DND-41 (cell line): Measurements from ENCODE around the gene OR2M5.

Experiments
- ATAC-seq: fragments of 200-7000 bp; cut with Tn5 transposase; 3 replicates; pipeline ENCODE4 v1.9.1; 2021; ENCODE audit warnings: low read depth; ENCODE audit not compliant: insufficient read depth
- DNase-seq: peaks from one replicate; pipeline ENCODE4 v3.0.0-alpha.2; 2020
- H2AFZ ChIP-seq: 2 replicates; pipeline ENCODE4 v1.6.0; 2012; ENCODE audit warnings: low read depth, low read length
- H3K27ac ChIP-seq: 2 replicates; pipeline ENCODE4 v1.5.1; 2012; ENCODE audit warnings: low read length, inconsistent platforms
- H3K27me3 ChIP-seq: fragments of 200-600 bp; sonication (generic); 2 replicates; pipeline ENCODE4 v1.6.0; 2012; ENCODE audit warnings: low read length, mild to moderate bottlenecking, inconsistent platforms; ENCODE audit not compliant: insufficient read depth, poor library complexity
- H3K36me3 ChIP-seq: 2 replicates; pipeline ENCODE4 v1.5.1; 2012; ENCODE audit warnings: low read length, inconsistent platforms; ENCODE audit not compliant: insufficient read depth
- H3K4me1 ChIP-seq: 2 replicates; pipeline ENCODE4 v1.5.1; 2012; ENCODE audit warnings: mild to moderate bottlenecking, low read length; ENCODE audit not compliant: insufficient read depth
- H3K4me2 ChIP-seq: 2 replicates; pipeline ENCODE4 v1.6.0; 2012; ENCODE audit warnings: mild to moderate bottlenecking, moderate library complexity, low read length, inconsistent platforms; ENCODE audit not compliant: insufficient read depth
- H3K4me3 ChIP-seq, 2 experiments: fragments of 200-600 bp in 1 of 2; shearing (Covaris generic) in 1 of 2; 2 replicates each; pipeline ENCODE4 v1.5.1; 2012 to 2016; ENCODE audit warnings: inconsistent platforms in 2 of 2, low read length in 2 of 2, mild to moderate bottlenecking in 2 of 2, low read depth in 1 of 2, moderate library complexity in 1 of 2
- H3K79me2 ChIP-seq: 2 replicates; pipeline ENCODE4 v1.6.0; 2012; ENCODE audit warnings: low read length, inconsistent platforms; ENCODE audit not compliant: insufficient read depth
- H3K9ac ChIP-seq: 2 replicates; pipeline ENCODE4 v1.6.0; 2012; ENCODE audit warnings: low read depth, mild to moderate bottlenecking, inconsistent platforms, low read length, moderate library complexity
- H3K9me3 ChIP-seq: 2 replicates; pipeline ENCODE4 v1.5.1; 2012; ENCODE audit warnings: low read length, moderate library complexity, mild to moderate bottlenecking, inconsistent platforms; ENCODE audit not compliant: insufficient read depth, severe bottlenecking
- H4K20me1 ChIP-seq: 2 replicates; pipeline ENCODE4 v1.6.0; 2012; ENCODE audit warnings: low read length; ENCODE audit not compliant: insufficient read depth
- CTCF ChIP-seq: IDR thresholded peaks from 2 replicates; pipeline ENCODE4 v1.5.1; 2012; ENCODE audit warnings: borderline replicate concordance, low read length, moderate library complexity, mild to moderate bottlenecking; ENCODE audit not compliant: poor library complexity, severe bottlenecking; ENCODE audit errors: extremely low read depth
- EZH2 ChIP-seq: IDR thresholded peaks from 3 replicates; pipeline ENCODE4 v1.6.1; 2012; ENCODE audit warnings: borderline replicate concordance, low read depth, mild to moderate bottlenecking, moderate library complexity, low read length, inconsistent platforms; ENCODE audit not compliant: severe bottlenecking

Gene OR2M5

GRCh38 chr1:248111157-248111556 lies 33.8 kb upstream of the OR2M5 start:
- Histone ChIP-seq H3K36me3 (no peaks in the 10 kb centered on the region), H3K9ac (no peak overlapping the region), H3K27me3 (no peaks in the 10 kb centered on the region), H3K27ac (no peak overlapping the region), H3K9me3 (peaks cover 18% of the 10 kb centered on the region), H3K4me3 (no peak overlapping the region), H2AFZ (no peak overlapping the region), H3K79me2 (no peaks in the 10 kb centered on the region), H3K4me1 (no peaks in the 10 kb centered on the region), H4K20me1 (no peaks in the 10 kb centered on the region), H3K4me2 (no peak overlapping the region)
- TF ChIP-seq EZH2 (no peak), CTCF (no peak)
- no peak for ATAC-seq
- no peak for DNase-seq

- Histone ChIP-seq H3K79me2 (no peaks in the 10 kb centered on the region), H4K20me1 (no peaks in the 10 kb centered on the region), H3K9ac (no peak overlapping the region), H3K36me3 (no peaks in the 10 kb centered on the region), H3K4me3 (no peak overlapping the region), H2AFZ (no peak overlapping the region), H3K27ac (no peak overlapping the region), H3K27me3 (no peaks in the 10 kb centered on the region), H3K4me1 (no peaks in the 10 kb centered on the region), H3K9me3 (peaks cover 18% of the 10 kb centered on the region), H3K4me2 (no peak overlapping the region)
- ATAC-seq (no peak), DNase-seq (no peak)
- no peak for TF ChIP-seq CTCF
- TF ChIP-seq EZH2: no peak
Observed at GRCh38 chr1:248114890-248115289, 30.1 kb upstream of the OR2M5 start.

- H3K36me3 ChIP-seq: no peaks in the 10 kb centered on the region
- no peaks in the 10 kb centered on the region for H3K79me2 ChIP-seq
- H3K4me2 ChIP-seq: no peak overlapping the region
- DNase-seq (no peak), ATAC-seq (no peak)
- H4K20me1 ChIP-seq: no peaks in the 10 kb centered on the region
- TF ChIP-seq EZH2 (no peak), CTCF (no peak)
- H3K4me3 ChIP-seq: no peak overlapping the region
- no peak overlapping the region for H2AFZ ChIP-seq
- no peak overlapping the region for H3K9ac ChIP-seq
- no peak overlapping the region for H3K27ac ChIP-seq
- H3K4me1 ChIP-seq: no peaks in the 10 kb centered on the region
- H3K9me3 ChIP-seq: peaks cover 3% of the 10 kb centered on the region
- no peaks in the 10 kb centered on the region for H3K27me3 ChIP-seq
Observed at GRCh38 chr1:248127653-248128052, 17.3 kb upstream of the OR2M5 start.

GRCh38 chr1:248136811-248137210 lies 8.1 kb upstream of the OR2M5 start:
- no peak overlapping the region for H3K9ac ChIP-seq
- H3K79me2 ChIP-seq: no peaks in the 10 kb centered on the region
- DNase-seq (no peak), ATAC-seq (no peak)
- H3K27ac ChIP-seq: no peak overlapping the region
- no peak overlapping the region for H3K4me3 ChIP-seq
- H3K36me3 ChIP-seq: no peaks in the 10 kb centered on the region
- H4K20me1 ChIP-seq: no peaks in the 10 kb centered on the region
- H3K4me1 ChIP-seq: no peaks in the 10 kb centered on the region
- no peak overlapping the region for H3K4me2 ChIP-seq
- H3K27me3 ChIP-seq: no peaks in the 10 kb centered on the region
- TF ChIP-seq EZH2 (no peak), CTCF (no peak)
- no peak overlapping the region for H2AFZ ChIP-seq
- no peaks in the 10 kb centered on the region for H3K9me3 ChIP-seq
